T-helper 9 cell (primary cell): ENCODE measurements around the gene CFAP58.

Source experiments
- DNase-seq: peaks from one replicate; pipeline ENCODE4 v3.0.0-alpha.2; 2020

CFAP58 gene

GRCh38 chr10:104487794-104488438 lies 134.3 kb downstream of the CFAP58 start:
- DNase-seq: no peak

DNA sequence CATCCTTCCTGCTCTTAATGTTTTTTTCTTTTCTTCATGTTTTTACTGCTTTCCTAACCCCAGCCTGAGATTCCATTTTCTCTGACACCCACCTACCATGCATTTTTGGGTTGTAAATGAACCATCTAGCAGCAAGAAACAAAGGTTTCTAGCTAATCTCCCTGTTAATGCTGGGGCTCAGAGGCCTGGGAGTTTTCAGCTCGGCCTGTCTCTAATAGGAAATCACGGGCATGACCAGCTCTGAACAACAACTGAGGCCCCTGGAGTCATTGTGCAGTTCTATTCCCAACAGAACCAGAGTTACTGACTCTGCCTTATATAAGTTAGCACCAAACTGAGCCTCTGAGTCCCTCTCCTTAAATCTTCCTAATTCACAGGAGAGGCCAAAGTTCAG lies 134.8 kb downstream of the CFAP58 start:
- no peak for DNase-seq

DNA sequence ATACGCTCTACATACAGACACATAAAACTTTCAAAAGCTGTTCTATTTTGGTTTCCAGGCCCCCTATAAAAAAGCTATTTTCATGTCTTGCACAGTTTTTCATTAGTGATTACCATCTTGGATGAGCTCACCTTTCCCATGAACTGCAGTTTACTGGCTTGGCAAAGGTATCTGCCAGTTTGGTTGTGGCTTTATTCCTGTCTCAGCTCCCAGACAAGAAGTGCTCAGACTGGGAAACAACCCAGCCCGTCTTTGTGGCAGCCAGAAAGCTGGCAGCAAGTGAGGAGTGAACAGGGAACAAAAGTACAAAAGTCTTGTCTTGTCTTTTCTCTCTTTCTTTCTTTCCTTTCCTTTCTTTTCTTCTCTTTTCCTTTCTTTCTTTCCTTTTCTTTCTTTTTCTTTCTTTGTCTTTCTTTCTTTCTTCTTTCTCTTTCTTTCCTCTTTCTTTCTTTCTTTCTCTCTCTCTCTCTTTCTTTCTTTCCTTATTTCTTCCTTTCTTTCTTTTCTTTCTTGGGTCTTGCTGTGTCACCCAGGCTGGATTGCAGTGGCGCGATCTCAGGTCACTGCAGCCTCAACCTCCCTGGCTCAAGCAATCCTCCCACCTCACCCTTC lies 138.8 kb downstream of the CFAP58 start:
- DNase-seq: no peak

GRCh38 chr10:104498347-104499081 lies 144.9 kb downstream of the CFAP58 start:
- DNase-seq: no peak

DNA sequence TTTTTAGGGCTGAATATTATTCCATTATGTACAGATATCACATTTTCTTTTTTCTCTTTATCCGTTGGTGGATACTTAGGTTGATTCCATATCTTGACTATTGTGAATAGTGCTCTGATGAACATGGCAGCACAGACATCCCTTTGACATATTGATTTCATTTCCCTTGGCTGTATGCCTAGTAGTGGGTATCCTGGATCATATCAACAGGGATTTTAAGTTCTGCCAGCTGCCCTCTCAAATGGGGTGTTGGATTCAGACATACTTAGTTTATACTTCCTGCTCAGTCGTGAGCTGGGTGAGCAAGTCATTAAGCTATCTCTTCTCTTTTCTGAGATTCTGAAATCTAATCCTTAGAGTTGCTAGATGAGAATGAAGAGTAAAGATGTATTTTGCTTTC lies 147.8 kb downstream of the CFAP58 start:
- no peak for DNase-seq

DNA sequence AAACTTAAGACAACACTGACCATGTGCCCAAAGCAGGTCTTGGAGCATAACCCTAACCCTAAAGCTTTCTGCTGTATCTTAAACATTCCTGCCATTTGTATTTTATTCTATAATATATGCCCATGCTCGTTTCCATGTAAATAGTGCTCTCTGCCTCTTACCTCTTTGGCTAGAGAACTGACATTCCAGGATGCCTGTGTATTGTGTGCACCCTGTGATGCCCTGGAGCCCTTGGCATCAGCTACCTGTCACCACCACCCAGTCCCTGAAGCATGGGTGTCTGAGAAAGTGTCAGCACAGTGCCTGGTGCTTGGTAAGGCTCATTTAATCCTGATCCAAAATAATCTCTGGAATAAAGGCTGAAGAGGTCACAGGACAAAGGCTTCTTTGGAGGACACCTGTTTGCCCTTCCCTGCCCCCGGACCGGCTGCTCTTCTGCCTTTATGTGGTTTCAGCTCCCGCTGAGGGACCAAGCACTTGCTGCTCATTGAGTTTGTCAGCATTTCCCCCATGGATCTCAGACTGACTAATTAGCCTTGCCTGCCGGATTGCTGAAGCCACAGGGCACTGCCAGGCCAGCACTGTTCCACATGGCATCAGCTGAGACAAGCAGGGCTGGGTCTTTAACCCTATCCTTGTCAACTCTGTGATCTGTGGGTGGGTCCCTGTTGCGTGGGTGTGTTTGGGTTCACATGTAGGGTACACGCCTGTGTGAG lies 148.4 kb downstream of the CFAP58 start:
- no peak for DNase-seq

GRCh38 chr10:104502907-104503306 lies 149.3 kb downstream of the CFAP58 start:
- no peak for DNase-seq
